ENCODE measurements around the gene MAPK8IP1.
"Not testable (repeated sequence)": the region's sequence is repeated elsewhere in the genome, so short reads cannot be mapped to it uniquely, and the experiment has no call there.

MAPK8IP1 gene

GRCh38 chr11:45892856-45893255 is 7.4 kb downstream of the MAPK8IP1 start:
- DNase-seq, result no peak

- DNase-seq, result no peak
Measured at GRCh38 chr11:45894555-45895247, 9.2 kb downstream of the MAPK8IP1 start.

DNA sequence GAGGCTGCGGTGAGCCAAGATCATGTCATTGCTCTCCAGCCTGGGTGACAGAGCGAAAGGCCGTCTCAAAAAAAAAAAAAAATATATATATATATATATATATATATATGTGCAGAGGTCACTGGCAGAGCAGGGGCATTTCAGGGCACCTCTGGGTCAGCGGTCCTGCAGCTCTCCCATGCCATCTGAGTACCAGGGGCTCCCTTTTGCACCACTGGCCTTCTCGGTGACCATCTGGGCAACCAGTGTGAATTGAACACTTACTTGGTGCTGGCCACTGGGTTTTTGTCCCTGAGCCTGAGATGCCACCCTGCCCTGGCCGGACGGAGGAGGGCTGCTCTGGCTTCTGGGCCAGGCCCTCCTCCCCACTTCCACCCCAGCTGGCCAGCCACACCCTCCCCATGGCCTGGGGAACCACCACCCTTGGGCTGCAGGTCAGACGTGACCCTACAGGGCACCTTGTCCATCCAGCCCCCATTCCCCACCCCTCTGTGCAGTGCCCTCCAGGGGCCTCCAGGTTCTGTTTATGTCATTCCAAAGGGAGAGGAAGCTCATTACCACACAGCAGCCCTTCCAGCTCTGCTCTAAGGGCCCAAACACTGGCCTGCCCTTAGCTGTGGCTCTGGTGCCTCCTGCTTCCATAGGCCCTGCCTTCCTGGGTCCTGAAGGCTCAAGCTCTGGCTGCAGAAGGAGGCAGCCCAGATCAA is 10.3 kb downstream of the MAPK8IP1 start:
- DNase-seq, result no peak

- DNase-seq, result no peak
Measured at GRCh38 chr11:45896422-45896984, 11.1 kb downstream of the MAPK8IP1 start.

DNA sequence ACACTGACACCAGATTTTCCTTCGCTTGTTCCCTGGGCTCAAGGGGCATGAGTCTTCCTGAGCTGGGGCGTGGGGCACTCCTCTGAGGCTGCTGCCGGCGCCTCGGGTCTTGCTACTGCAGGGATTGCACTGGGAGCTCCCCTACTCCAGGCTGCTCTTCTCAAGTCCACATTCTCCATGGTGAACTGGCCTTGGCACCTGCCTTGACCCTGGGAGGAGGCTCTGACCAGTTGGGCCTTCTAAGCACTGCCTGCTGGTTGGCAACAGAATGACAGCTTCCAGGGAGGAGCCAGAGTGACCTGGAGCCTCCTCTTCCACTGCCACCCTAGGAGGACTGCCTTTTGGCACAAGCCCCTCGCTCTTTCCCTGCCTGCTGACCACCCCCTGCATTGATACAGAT is 12.1 kb downstream of the MAPK8IP1 start:
- no peak for DNase-seq

- no peak for DNase-seq
Measured at GRCh38 chr11:45899086-45899447, 13.6 kb downstream of the MAPK8IP1 start.

GRCh38 chr11:45899448-45900174 is 14.2 kb downstream of the MAPK8IP1 start:
- peak; percentile 87 for DNase-seq

DNA sequence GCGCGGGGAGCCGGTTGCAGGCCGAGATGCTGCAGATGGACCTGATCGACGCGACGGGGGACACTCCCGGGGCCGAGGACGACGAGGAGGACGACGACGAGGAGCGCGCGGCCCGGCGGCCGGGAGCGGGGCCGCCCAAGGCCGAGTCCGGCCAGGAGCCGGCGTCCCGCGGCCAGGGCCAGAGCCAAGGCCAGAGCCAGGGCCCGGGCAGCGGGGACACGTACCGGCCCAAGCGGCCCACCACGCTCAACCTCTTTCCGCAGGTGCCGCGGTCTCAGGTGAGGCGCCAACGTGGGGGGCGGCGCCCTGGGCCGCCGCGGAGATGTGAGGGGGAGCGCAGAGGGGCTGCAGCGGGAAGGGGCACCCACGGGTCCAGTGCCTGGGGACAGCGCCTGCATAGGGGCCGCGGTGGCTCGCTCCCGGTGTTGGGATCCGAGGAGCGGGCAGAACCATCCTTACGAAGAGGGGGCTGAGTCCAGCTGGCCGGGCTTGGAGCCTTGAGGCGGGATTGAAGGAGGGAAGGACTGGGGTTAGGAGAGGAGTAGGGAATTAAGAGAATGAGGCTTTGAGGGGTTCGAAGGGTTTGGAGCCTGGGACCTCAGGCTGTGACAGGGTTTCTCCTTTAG is 14.8 kb downstream of the MAPK8IP1 start:
- DNase-seq, result not testable (repeated sequence)

DNA sequence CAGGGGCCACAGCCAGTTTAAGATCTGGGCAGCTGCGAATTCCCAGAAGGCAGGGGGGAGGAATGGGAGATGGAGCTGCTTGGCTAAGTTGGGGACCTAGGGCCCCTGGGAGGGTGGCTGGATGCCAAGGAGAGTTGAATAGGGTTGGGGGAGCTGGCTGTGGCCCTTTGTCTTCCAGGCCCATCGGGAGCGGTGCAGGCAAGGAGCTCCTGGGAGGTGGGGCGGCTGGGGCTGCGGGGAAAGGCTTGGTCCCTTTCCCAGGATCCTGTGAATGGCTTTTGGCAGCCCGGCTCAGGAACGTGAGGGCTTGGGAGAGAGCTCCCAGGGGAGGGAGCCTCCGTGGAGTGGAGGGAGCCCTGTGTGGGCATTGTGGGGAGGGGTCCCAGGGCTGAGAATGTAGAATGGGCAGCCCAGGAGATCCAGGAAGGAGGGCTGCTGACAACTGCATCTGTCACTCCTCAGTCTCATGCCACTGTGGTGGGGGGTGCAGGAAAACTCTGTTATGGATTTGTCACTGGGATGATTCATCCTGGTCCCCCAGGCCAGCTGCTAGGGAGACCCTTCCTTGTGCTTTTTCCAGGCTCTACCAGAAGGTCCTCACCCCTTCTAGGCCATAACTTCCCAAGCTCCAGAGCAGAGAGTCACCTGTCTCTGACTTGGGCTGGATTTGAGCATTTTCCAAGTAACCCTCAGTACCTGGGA is 15.6 kb downstream of the MAPK8IP1 start:
- no peak for DNase-seq

DNA sequence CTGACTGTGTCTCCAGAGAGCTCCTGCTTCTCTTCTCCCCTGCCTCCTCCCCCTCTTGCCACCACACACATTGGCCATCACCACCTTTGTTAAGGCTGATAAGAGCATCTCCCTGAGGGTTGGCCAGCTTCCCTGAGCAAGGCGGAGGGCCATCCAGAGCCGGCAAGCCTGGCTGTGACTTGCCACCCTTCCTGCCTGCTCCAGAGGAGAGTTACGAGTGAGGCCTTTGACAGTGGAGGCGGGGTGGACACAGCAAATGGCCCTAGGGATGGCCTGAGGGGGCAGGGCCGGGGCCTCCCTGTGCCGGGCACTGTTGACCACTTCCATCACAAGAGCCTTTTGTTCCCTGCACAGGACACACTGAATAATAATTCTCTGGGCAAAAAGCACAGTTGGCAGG is 16.2 kb downstream of the MAPK8IP1 start:
- no peak for DNase-seq

DNA sequence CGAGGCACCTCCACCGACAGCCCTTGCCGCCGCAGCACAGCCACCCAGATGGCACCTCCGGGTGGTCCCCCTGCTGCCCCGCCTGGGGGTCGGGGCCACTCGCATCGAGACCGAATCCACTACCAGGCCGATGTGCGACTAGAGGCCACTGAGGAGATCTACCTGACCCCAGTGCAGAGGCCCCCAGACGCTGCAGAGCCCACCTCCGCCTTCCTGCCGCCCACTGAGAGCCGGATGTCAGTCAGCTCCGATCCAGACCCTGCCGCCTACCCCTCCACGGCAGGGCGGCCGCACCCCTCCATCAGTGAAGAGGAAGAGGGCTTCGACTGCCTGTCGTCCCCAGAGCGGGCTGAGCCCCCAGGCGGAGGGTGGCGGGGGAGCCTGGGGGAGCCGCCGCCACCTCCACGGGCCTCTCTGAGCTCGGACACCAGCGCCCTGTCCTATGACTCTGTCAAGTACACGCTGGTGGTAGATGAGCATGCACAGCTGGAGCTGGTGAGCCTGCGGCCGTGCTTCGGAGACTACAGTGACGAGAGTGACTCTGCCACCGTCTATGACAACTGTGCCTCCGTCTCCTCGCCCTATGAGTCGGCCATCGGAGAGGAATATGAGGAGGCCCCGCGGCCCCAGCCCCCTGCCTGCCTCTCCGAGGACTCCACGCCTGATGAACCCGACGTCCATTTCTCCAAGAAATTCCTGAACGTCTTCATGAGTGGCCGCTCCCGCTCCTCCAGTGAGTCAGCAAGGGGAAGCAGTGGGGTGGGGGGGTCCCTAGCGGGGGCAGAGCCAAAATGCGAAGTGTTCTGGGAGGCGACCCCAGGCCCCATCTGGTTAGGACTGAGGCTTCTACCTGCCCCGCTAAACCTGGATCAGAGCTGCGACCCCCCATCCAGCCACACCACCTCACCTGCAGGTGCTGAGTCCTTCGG is 17.3 kb downstream of the MAPK8IP1 start:
- no peak for DNase-seq

GRCh38 chr11:45904309-45904915 is 19.0 kb downstream of the MAPK8IP1 start:
- no peak for DNase-seq

- no peak for DNase-seq
Measured at GRCh38 chr11:45905095-45905494, 19.6 kb downstream of the MAPK8IP1 start.

- not testable (repeated sequence) for DNase-seq
Measured at GRCh38 chr11:45905576-45905975, 20.1 kb downstream of the MAPK8IP1 start.

GRCh38 chr11:45906096-45906682 is 20.7 kb downstream of the MAPK8IP1 start:
- DNase-seq, result no peak

- no peak for DNase-seq
Measured at GRCh38 chr11:45906965-45907611, 21.6 kb downstream of the MAPK8IP1 start, which contains the start of gene FREY1. FREY1 (minus strand) TSS chr11:45907271; CDS start chr11:45907245, 26 bp downstream.

GRCh38 chr11:45907911-45908370 is 22.5 kb downstream of the MAPK8IP1 start:
- no peak for DNase-seq

- no peak for DNase-seq
Measured at GRCh38 chr11:45909594-45910475, 24.4 kb downstream of the MAPK8IP1 start.

DNA sequence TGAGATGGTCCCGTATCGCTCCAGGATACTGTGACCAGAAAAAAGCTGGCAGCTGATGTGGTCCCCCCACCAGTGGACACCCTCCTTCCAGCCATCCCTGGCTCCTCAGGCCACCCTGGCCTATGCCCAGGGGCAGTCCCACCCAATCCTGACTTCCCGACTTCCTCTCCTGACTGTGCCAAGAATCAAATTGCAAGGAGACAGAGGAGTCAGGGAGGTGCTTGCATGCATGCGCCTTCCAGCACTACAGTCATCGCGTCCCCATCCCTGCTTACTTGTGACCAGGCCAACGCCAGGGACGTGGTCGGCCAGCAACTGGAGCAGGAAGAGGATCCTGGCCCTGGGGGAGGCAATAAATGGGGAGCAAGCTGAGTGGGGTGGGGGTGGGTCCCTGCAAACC is 25.2 kb downstream of the MAPK8IP1 start:
- DNase-seq, result no peak

All from activated CD8-positive, alpha-beta memory T cell treated with anti-CD3 and anti-CD28 coated beads, Interleukin-2, amount 50 U/mL, for 48 hours (primary cell).